GM20000 (cell line): ENCODE data around the gene TUBB2B.

ENCODE experiments used
- DNase-seq: peaks from one replicate; pipeline ENCODE4 v3.0.0; 2012; ENCODE audit warnings: low spot score
- CTCF ChIP-seq: IDR thresholded peaks from 2 replicates; pipeline ENCODE4 v1.5.1; 2012; ENCODE audit warnings: mild to moderate bottlenecking, control low read depth; ENCODE audit errors: extremely low read depth, missing control alignments

TUBB2B gene

GRCh38 chr6:3208098-3208774 lies 19.2 kb downstream of the TUBB2B start:
- TF ChIP-seq CTCF: no peak

GRCh38 chr6:3206339-3207015 lies 21.0 kb downstream of the TUBB2B start:
- DNase-seq: no peak
- TF ChIP-seq CTCF: no peak

More at GRCh38 chr6:3208098-3208774, 19.2 kb downstream of the TUBB2B start:
- DNase-seq: no peak

- no peak for DNase-seq
- no peak for TF ChIP-seq CTCF
Measured at GRCh38 chr6:3205913-3206312, 21.5 kb downstream of the TUBB2B start.

- no peak for DNase-seq
- TF ChIP-seq CTCF: no peak
Measured at GRCh38 chr6:3204921-3205320, 22.5 kb downstream of the TUBB2B start.

GRCh38 chr6:3202999-3203696 lies 24.3 kb downstream of the TUBB2B start:
- no peak for DNase-seq
- TF ChIP-seq CTCF: no peak

GRCh38 chr6:3201388-3201787 lies 26.1 kb downstream of the TUBB2B start:
- no peak for TF ChIP-seq CTCF
- DNase-seq: no peak

- TF ChIP-seq CTCF: no peak
- no peak for DNase-seq
Measured at GRCh38 chr6:3200682-3201081, 26.8 kb downstream of the TUBB2B start.
